HepG2 (cell line): Measurements from ENCODE around the gene DMRT1. TPM values are rescaled to one million over a fixed set of nuclear protein-coding genes. Genes with fewer than 3 reads are reported as not detected.

Source experiments
- ATAC-seq: fragments of 200-7000 bp; cut with Tn5 transposase; 3 replicates; pipeline ENCODE4 v1.9.1; 2020; ENCODE audit warnings: mild to moderate bottlenecking, moderate library complexity
- BruUV-seq: library from RNA; stranded (reverse); fragments of 400-500 nt; replicated peaks from 2 replicates; lab custom pipeline; 2021; lab: Mats Ljungman, UMichigan
- CTCF ChIA-PET: fragments of 300-600 bp; formaldehyde crosslinking; extraction: SDS; loops from one replicate; lab custom pipeline; 2021; ENCODE audit warnings: low total read pairs, inconsistent platforms, low intra/inter-chr PET ratio; lab: Yijun Ruan, JAX
- POLR2A ChIA-PET: fragments of 350-600 bp; sonication (Branson Sonifier 250); formaldehyde crosslinking; loops from one replicate; lab custom pipeline; 2020; ENCODE audit warnings: antibody characterized with exemption, inconsistent platforms; lab: Yijun Ruan, JAX
- DNase-seq: peaks from one replicate; pipeline ENCODE4 v3.0.0-alpha.2; 2015; ENCODE audit warnings: low spot score
- FAIRE-seq: peaks from 3 replicates; lab custom pipeline; 2011; peaks lifted over from hg19 to GRCh38; lab: Jason Lieb, UNC
- H2AFZ ChIP-seq: one replicate; pipeline ENCODE4 v1.6.1; 2011; ENCODE audit warnings: low read length, inconsistent platforms
- H3K27ac ChIP-seq: fragments of 300-600 bp; 3 replicates; pipeline ENCODE4 v1.8.0; 2011; ENCODE audit warnings: mixed run types, mild to moderate bottlenecking, mixed read lengths, low read length, inconsistent platforms; ENCODE audit not compliant: insufficient read depth; ENCODE audit errors: extremely low read length
- H3K27me3 ChIP-seq, 2 experiments: fragments of 200-600 bp in 1 of 2; 2 replicates in 1 of 2; 3 replicates in 1 of 2; pipeline versions ENCODE4 v1.6.0 to v1.8.0; 2011; ENCODE audit warnings: low read length in 2 of 2, mild to moderate bottlenecking in 2 of 2, moderate library complexity in 2 of 2, inconsistent platforms in 1 of 2; ENCODE audit not compliant: insufficient read depth in 2 of 2, control insufficient read depth in 1 of 2
- H3K36me3 ChIP-seq, 2 experiments: fragments of 200-600 bp in 1 of 2; replicated peaks in 1 of 2; 2 replicates in 1 of 2; 3 replicates in 1 of 2; pipeline versions ENCODE4 v1.5.1 to v1.8.0; 2011; ENCODE audit warnings: low read length in 2 of 2, inconsistent platforms in 1 of 2; ENCODE audit not compliant: insufficient read depth in 2 of 2, control insufficient read depth in 1 of 2
- H3K4me1 ChIP-seq: 2 replicates; pipeline ENCODE4 v1.5.1; 2012; ENCODE audit warnings: low read length, inconsistent platforms; ENCODE audit not compliant: insufficient read depth
- H3K4me2 ChIP-seq: 2 replicates; pipeline ENCODE4 v1.6.0; 2011; ENCODE audit warnings: low read depth, low read length, inconsistent platforms
- H3K4me3 ChIP-seq, 3 experiments: fragments of 200-600 bp in 1 of 3; sonication (generic), shearing (Covaris generic) in 1 of 3; replicated peaks in 1 of 3; 2 replicates each; pipeline ENCODE4 v1.5.1; 2011 to 2016; ENCODE audit warnings: low read length in 3 of 3, inconsistent platforms in 2 of 3, low read depth in 2 of 3, mild to moderate bottlenecking in 2 of 3, control low read depth in 1 of 3, mixed read lengths in 1 of 3; ENCODE audit not compliant: insufficient read depth in 1 of 3
- H3K79me2 ChIP-seq: one replicate; pipeline ENCODE4 v1.6.1; 2011; ENCODE audit warnings: low read length, inconsistent platforms; ENCODE audit not compliant: insufficient read depth
- H3K9ac ChIP-seq: 2 replicates; pipeline ENCODE4 v1.6.0; 2011; ENCODE audit warnings: mild to moderate bottlenecking, low read depth, low read length, inconsistent platforms; ENCODE audit not compliant: insufficient read depth
- H3K9me3 ChIP-seq: 2 replicates; pipeline ENCODE4 v1.5.1; 2012; ENCODE audit warnings: mild to moderate bottlenecking, low read length
- H4K20me1 ChIP-seq: 2 replicates; pipeline ENCODE4 v1.6.0; 2011; ENCODE audit warnings: inconsistent platforms, mild to moderate bottlenecking, low read length, moderate library complexity; ENCODE audit not compliant: insufficient read depth
- AHR ChIP-seq: IDR thresholded peaks from 2 replicates; pipeline ENCODE4 v1.6.1; 2018; ENCODE audit warnings: missing genetic modification reagents, missing compliant biosample characterization
- CBX2 ChIP-seq, 2 experiments: fragments of 200-600 bp in 1 of 2; sonication (generic); formaldehyde crosslinking in 1 of 2; IDR thresholded peaks; 2 replicates each; pipeline versions ENCODE4 v1.7.0 to v1.8.1; 2018 to 2022; ENCODE audit warnings: low read depth in 2 of 2, low read length in 1 of 2, mild to moderate bottlenecking in 1 of 2, missing genetic modification reagents in 1 of 2
- IKZF4 ChIP-seq: sonication (generic); formaldehyde crosslinking; IDR thresholded peaks from 2 replicates; pipeline ENCODE4 v1.5.1; 2020; ENCODE audit warnings: borderline replicate concordance, mild to moderate bottlenecking, low read depth, missing genetic modification reagents; ENCODE audit errors: not compliant biosample characterization
- NAIF1 ChIP-seq: sonication (generic); formaldehyde crosslinking; IDR thresholded peaks from 2 replicates; pipeline ENCODE4 v1.5.0; 2020; ENCODE audit warnings: mild to moderate bottlenecking, missing genetic modification reagents, borderline replicate concordance
- PITX1 ChIP-seq: sonication (generic); formaldehyde crosslinking; IDR thresholded peaks from 2 replicates; pipeline ENCODE4 v1.5.1; 2020; ENCODE audit warnings: mild to moderate bottlenecking, missing genetic modification reagents
- REXO4 ChIP-seq: sonication (generic); formaldehyde crosslinking; IDR thresholded peaks from 2 replicates; pipeline ENCODE4 v1.8.0; 2022; ENCODE audit warnings: missing genetic modification reagents, mild to moderate bottlenecking, borderline replicate concordance
- ZBTB20 ChIP-seq: sonication (generic); formaldehyde crosslinking; IDR thresholded peaks from 2 replicates; pipeline ENCODE4 v1.8.1; 2023; ENCODE audit warnings: missing genetic modification reagents, low read depth, mild to moderate bottlenecking, borderline replicate concordance
- ZNF207 ChIP-seq: fragments of 450-650 bp; IDR thresholded peaks from 2 replicates; pipeline ENCODE4 v1.6.1; 2016; ENCODE audit warnings: antibody characterized with exemption, borderline replicate concordance
- WGBS: methylation state at CpG from one replicate; pipeline ENCODE4 v1.1.6; 2017; ENCODE audit warnings: low lambda C conversion rate; 5-methylcytosine and 5-hydroxymethylcytosine counted together
- in situ Hi-C: cut with HindIII; loops from 2 replicates; pipeline ENCODE4 v1.10.0; 2017; ENCODE audit warnings: low pct_unique_long_range_greater_than_20kb; ENCODE audit not compliant: extremely low pct_ligation_motif_present
- intact Hi-C: fragments of 100-400 bp; cut with micrococcal nuclease; formaldehyde crosslinking; loops from one replicate; pipeline ENCODE4 v1.10.0; 2022; ENCODE audit not compliant: unreplicated experiment
- polyA plus RNA-seq, 8 experiments: library from polyadenylated mRNA; depleted of rRNA in 3 of 8; stranded (reverse) in 7 of 8; unstranded in 1 of 8; fragments of >200 nt; fragmentation: Illumina TruSeq in 4 of 8; extraction: Trizol in 4 of 8; gene quantifications; 2 replicates each; pipeline versions ENCODE4 v1.2.1 to v1.2.3, GENCODE V29; 2011 to 2016; ENCODE audit warnings: low read depth in 4 of 8, missing spikeins in 1 of 8, mixed read lengths in 1 of 8; ENCODE audit not compliant: insufficient read depth in 1 of 8
- total RNA-seq, 5 experiments: library from RNA; depleted of rRNA; stranded (reverse); fragments of >200 nt; fragmentation: Illumina TruSeq; extraction: Trizol; gene quantifications; 2 replicates each; pipeline ENCODE4 v1.2.3, GENCODE V29; 2016; ENCODE audit warnings: low read depth in 1 of 5
- TF ChIP-seq, protein P1 (sequence below): sonication (generic); formaldehyde crosslinking; IDR thresholded peaks from 2 replicates; pipeline ENCODE4 v1.4.0; 2020; ENCODE audit warnings: missing genetic modification reagents, borderline replicate concordance
- TF ChIP-seq, protein P2 (sequence below): sonication (generic); formaldehyde crosslinking; IDR thresholded peaks from 2 replicates; pipeline ENCODE4 v1.4.0; 2020; ENCODE audit warnings: missing genetic modification reagents

DMRT1 gene
- total and polyA plus RNA-seq, 2 of the 13 experiments (the other 11 are each of a cell fraction or from before 2014, with no cell fraction given): not detected

DNA sequence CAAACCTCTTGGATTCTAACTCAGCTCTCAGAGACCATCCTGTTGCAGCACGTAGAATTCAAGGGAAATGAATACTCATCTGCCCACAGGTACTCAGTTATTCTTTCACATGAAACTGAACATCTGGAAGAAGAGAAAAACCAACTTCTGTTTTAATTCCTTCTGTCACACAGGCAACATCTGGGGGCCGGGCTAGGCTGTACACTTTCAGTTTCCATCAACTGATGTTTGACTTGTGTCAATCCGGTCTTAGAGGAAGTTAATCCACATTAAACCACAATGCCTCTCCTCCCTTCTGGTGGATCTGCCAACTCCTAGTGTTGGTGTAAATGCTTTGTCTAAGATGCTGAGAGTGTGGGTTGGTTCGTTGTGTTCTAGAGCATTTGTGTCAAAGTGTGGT is 152.5 kb downstream of the DMRT1 start:
- DNase-seq: no peak
- H3K9ac ChIP-seq: no peak overlapping the region
- no peaks in the 10 kb centered on the region for H3K4me1 ChIP-seq
- no peak for ATAC-seq
- H3K4me3 ChIP-seq: no peak overlapping the region
- BruUV-seq: no TSS peak
- intact Hi-C loops: no loop called here
- H3K27ac ChIP-seq: no peak overlapping the region
- H3K27me3 ChIP-seq: peaks cover 3 to 26% of the 10 kb centered on the region in 2 experiments; a peak in 4 of 5 replicates
- 0% methylated on average over 4 of the region's 4 CpGs for WGBS
- H3K36me3 ChIP-seq: no peaks in the 10 kb centered on the region
- no peaks in the 10 kb centered on the region for H3K9me3 ChIP-seq
- TF ChIP-seq, protein P1, sequence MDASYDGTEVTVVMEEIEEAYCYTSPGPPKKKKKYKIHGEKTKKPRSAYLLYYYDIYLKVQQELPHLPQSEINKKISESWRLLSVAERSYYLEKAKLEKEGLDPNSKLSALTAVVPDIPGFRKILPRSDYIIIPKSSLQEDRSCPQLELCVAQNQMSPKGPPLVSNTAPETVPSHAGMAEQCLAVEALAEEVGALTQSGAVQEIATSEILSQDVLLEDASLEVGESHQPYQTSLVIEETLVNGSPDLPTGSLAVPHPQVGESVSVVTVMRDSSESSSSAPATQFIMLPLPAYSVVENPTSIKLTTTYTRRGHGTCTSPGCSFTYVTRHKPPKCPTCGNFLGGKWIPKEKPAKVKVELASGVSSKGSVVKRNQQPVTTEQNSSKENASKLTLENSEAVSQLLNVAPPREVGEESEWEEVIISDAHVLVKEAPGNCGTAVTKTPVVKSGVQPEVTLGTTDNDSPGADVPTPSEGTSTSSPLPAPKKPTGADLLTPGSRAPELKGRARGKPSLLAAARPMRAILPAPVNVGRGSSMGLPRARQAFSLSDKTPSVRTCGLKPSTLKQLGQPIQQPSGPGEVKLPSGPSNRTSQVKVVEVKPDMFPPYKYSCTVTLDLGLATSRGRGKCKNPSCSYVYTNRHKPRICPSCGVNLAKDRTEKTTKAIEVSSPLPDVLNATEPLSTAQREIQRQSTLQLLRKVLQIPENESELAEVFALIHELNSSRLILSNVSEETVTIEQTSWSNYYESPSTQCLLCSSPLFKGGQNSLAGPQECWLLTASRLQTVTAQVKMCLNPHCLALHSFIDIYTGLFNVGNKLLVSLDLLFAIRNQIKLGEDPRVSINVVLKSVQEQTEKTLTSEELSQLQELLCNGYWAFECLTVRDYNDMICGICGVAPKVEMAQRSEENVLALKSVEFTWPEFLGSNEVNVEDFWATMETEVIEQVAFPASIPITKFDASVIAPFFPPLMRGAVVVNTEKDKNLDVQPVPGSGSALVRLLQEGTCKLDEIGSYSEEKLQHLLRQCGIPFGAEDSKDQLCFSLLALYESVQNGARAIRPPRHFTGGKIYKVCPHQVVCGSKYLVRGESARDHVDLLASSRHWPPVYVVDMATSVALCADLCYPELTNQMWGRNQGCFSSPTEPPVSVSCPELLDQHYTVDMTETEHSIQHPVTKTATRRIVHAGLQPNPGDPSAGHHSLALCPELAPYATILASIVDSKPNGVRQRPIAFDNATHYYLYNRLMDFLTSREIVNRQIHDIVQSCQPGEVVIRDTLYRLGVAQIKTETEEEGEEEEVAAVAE (CRISPR knock-in tag): no peak
- TF ChIP-seq NAIF1 (CRISPR knock-in tag) (no peak), AHR (CRISPR knock-in tag) (no peak), CBX2 (IDR thresholded peaks at IDR 0.05; ENCODE audit: low read depth, low read length) (no peak), CBX2 (CRISPR knock-in tag; IDR thresholded peaks at IDR 0.05; ENCODE audit: low read depth) (no peak), REXO4 (CRISPR knock-in tag) (no peak), PITX1 (CRISPR knock-in tag) (no peak), IKZF4 (CRISPR knock-in tag) (no peak), ZNF207 (no peak), ZBTB20 (CRISPR knock-in tag) (no peak)
- TF ChIP-seq, protein P2, sequence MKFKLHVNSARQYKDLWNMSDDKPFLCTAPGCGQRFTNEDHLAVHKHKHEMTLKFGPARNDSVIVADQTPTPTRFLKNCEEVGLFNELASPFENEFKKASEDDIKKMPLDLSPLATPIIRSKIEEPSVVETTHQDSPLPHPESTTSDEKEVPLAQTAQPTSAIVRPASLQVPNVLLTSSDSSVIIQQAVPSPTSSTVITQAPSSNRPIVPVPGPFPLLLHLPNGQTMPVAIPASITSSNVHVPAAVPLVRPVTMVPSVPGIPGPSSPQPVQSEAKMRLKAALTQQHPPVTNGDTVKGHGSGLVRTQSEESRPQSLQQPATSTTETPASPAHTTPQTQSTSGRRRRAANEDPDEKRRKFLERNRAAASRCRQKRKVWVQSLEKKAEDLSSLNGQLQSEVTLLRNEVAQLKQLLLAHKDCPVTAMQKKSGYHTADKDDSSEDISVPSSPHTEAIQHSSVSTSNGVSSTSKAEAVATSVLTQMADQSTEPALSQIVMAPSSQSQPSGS (CRISPR knock-in tag): no peak
- ChIA-PET POLR2A (no interaction called here), CTCF (no interaction called here)
- in situ Hi-C loops: loop anchor here (25.0 kb wide), 1 partner anchor 407 kb away; no protein-coding TSS in a partner anchor
- no peaks in the 10 kb centered on the region for H3K79me2 ChIP-seq
- H3K4me2 ChIP-seq: no peak overlapping the region
- H4K20me1 ChIP-seq: no peaks in the 10 kb centered on the region
- H2AFZ ChIP-seq: no peak overlapping the region
- FAIRE-seq: no peak
